ENCODE measurements around the gene TIMM23B.
"Not testable (repeated sequence)": the region's sequence is repeated elsewhere in the genome, so short reads cannot be mapped to it uniquely, and the experiment has no call there.

Gene TIMM23B
- long read RNA-seq, transcript TIMM23B-201 (7 exons, 1,142 nt), result major isoform, 25 of 73 reads
- long read RNA-seq, partial matches to known transcripts, result 5 of 73 reads
- long read RNA-seq, other reads (novel, unspliced or antisense), result 40 of 73 reads

- H3K27me3 ChIP-seq (ENCODE audit: insufficient read depth, poor library complexity, severe bottlenecking), result not testable (repeated sequence)
- H3K27ac ChIP-seq (replicated peaks), result peak within 1 kb of the TSS; percentile 80
- peak within 1 kb of the TSS; percentile 61 for H3K4me3 ChIP-seq (replicated peaks; ENCODE audit: insufficient read depth, low read length)
- TF ChIP-seq GABPA (IDR thresholded peaks at IDR 0.05; ENCODE audit: low read depth) (peak; percentile 85), SPI1 (IDR thresholded peaks at IDR 0.05; ENCODE audit: borderline replicate concordance, low read depth) (peak; percentile 74), POLR2AphosphoS5 (IDR thresholded peaks at IDR 0.05; ENCODE audit: low read depth) (peak; percentile 51; the same call in 1 of the 2 replicates)
- DNase-seq (ENCODE audit: low read depth in 1 of 2, low spot score in 1 of 2), result peak; percentile 57 to 76
Observed at GRCh38 chr10:49941447-49942338, at the start of gene TIMM23B, which contains the start of gene PARG. Gene TIMM23B (plus strand): TSS chr10:49942053. CDS start chr10:49942195, 142 bp downstream. Gene PARG (minus strand): TSS chr10:49942027. CDS start chr10:49941725, 302 bp downstream.

- not testable (repeated sequence) for H3K27me3 ChIP-seq (ENCODE audit: insufficient read depth, poor library complexity, severe bottlenecking); H3K4me3 ChIP-seq (replicated peaks; ENCODE audit: insufficient read depth, low read length); DNase-seq (ENCODE audit: low read depth in 1 of 2, low spot score in 1 of 2); H3K27ac ChIP-seq (replicated peaks)
Observed at GRCh38 chr10:49899999-49900398, 41.9 kb upstream of the TIMM23B start.

- not testable (repeated sequence) for H3K27ac ChIP-seq (replicated peaks); H3K27me3 ChIP-seq (ENCODE audit: insufficient read depth, poor library complexity, severe bottlenecking); DNase-seq (ENCODE audit: low read depth in 1 of 2, low spot score in 1 of 2); H3K4me3 ChIP-seq (replicated peaks; ENCODE audit: insufficient read depth, low read length)
Observed at GRCh38 chr10:49900406-49900805, 41.4 kb upstream of the TIMM23B start.

- not testable (repeated sequence) for H3K27ac ChIP-seq (replicated peaks); H3K27me3 ChIP-seq (ENCODE audit: insufficient read depth, poor library complexity, severe bottlenecking); H3K4me3 ChIP-seq (replicated peaks; ENCODE audit: insufficient read depth, low read length); DNase-seq (ENCODE audit: low read depth in 1 of 2, low spot score in 1 of 2)
Observed at GRCh38 chr10:49903829-49904228, 38.0 kb upstream of the TIMM23B start.

- not testable (repeated sequence) for H3K27ac ChIP-seq (replicated peaks); DNase-seq (ENCODE audit: low read depth in 1 of 2, low spot score in 1 of 2); H3K27me3 ChIP-seq (ENCODE audit: insufficient read depth, poor library complexity, severe bottlenecking); H3K4me3 ChIP-seq (replicated peaks; ENCODE audit: insufficient read depth, low read length)
Observed at GRCh38 chr10:49908290-49909080, 33.4 kb upstream of the TIMM23B start.

- not testable (repeated sequence) for H3K27me3 ChIP-seq (ENCODE audit: insufficient read depth, poor library complexity, severe bottlenecking); H3K27ac ChIP-seq (replicated peaks); H3K4me3 ChIP-seq (replicated peaks; ENCODE audit: insufficient read depth, low read length); DNase-seq (ENCODE audit: low read depth in 1 of 2, low spot score in 1 of 2)
Observed at GRCh38 chr10:49910295-49910694, 31.6 kb upstream of the TIMM23B start.

GRCh38 chr10:49916451-49916850 is 25.4 kb upstream of the TIMM23B start:
- H3K27me3 ChIP-seq (ENCODE audit: insufficient read depth, poor library complexity, severe bottlenecking); H3K27ac ChIP-seq (replicated peaks); H3K4me3 ChIP-seq (replicated peaks; ENCODE audit: insufficient read depth, low read length); DNase-seq (ENCODE audit: low read depth in 1 of 2, low spot score in 1 of 2): not testable (repeated sequence)

- not testable (repeated sequence) for H3K27ac ChIP-seq (replicated peaks)
Observed at GRCh38 chr10:49917927-49918326, 23.9 kb upstream of the TIMM23B start.

GRCh38 chr10:49922041-49922440 is 19.8 kb upstream of the TIMM23B start:
- H3K27ac ChIP-seq (replicated peaks); H3K27me3 ChIP-seq (ENCODE audit: insufficient read depth, poor library complexity, severe bottlenecking); DNase-seq (ENCODE audit: low read depth in 1 of 2, low spot score in 1 of 2); H3K4me3 ChIP-seq (replicated peaks; ENCODE audit: insufficient read depth, low read length): not testable (repeated sequence)

More at GRCh38 chr10:49917927-49918326, 23.9 kb upstream of the TIMM23B start:
- DNase-seq (ENCODE audit: low read depth in 1 of 2, low spot score in 1 of 2); H3K4me3 ChIP-seq (replicated peaks; ENCODE audit: insufficient read depth, low read length); H3K27me3 ChIP-seq (ENCODE audit: insufficient read depth, poor library complexity, severe bottlenecking): not testable (repeated sequence)

GRCh38 chr10:49923572-49923971 is 18.3 kb upstream of the TIMM23B start:
- DNase-seq (ENCODE audit: low read depth in 1 of 2, low spot score in 1 of 2); H3K27me3 ChIP-seq (ENCODE audit: insufficient read depth, poor library complexity, severe bottlenecking); H3K4me3 ChIP-seq (replicated peaks; ENCODE audit: insufficient read depth, low read length); H3K27ac ChIP-seq (replicated peaks): not testable (repeated sequence)

GRCh38 chr10:49931276-49931675 is 10.6 kb upstream of the TIMM23B start:
- not testable (repeated sequence) for H3K4me3 ChIP-seq (replicated peaks; ENCODE audit: insufficient read depth, low read length); H3K27me3 ChIP-seq (ENCODE audit: insufficient read depth, poor library complexity, severe bottlenecking); DNase-seq (ENCODE audit: low read depth in 1 of 2, low spot score in 1 of 2)

GRCh38 chr10:49931959-49932728 is 9.7 kb upstream of the TIMM23B start:
- H3K27ac ChIP-seq (replicated peaks); H3K4me3 ChIP-seq (replicated peaks; ENCODE audit: insufficient read depth, low read length); H3K27me3 ChIP-seq (ENCODE audit: insufficient read depth, poor library complexity, severe bottlenecking); DNase-seq (ENCODE audit: low read depth in 1 of 2, low spot score in 1 of 2): not testable (repeated sequence)

More at GRCh38 chr10:49931276-49931675, 10.6 kb upstream of the TIMM23B start:
- H3K27ac ChIP-seq (replicated peaks), result not testable (repeated sequence)

GRCh38 chr10:49942339-49942705 is 469 bp downstream of the TIMM23B start:
- peak overlapping the region; percentile 61 for H3K4me3 ChIP-seq (replicated peaks; ENCODE audit: insufficient read depth, low read length)
- DNase-seq (ENCODE audit: low read depth in 1 of 2, low spot score in 1 of 2); H3K27me3 ChIP-seq (ENCODE audit: insufficient read depth, poor library complexity, severe bottlenecking): not testable (repeated sequence)
- H3K27ac ChIP-seq (replicated peaks), result peak overlapping the region; percentile 80

All from HL-60 (cell line).